Keratinocyte (primary cell): ENCODE results near the gene JAZF1.

Experiments used
- EZH2 ChIP-seq: IDR thresholded peaks from one replicate; pipeline ENCODE4 v1.6.1; 2012; ENCODE audit warnings: inconsistent platforms, mild to moderate bottlenecking, low read length, moderate library complexity
- TF ChIP-seq, protein P1 (sequence below), 3 experiments: IDR thresholded peaks in 1 of 3; conservative IDR thresholded peaks in 1 of 3; optimal IDR thresholded peaks in 1 of 3; 2 replicates in 2 of 3; 3 replicates in 1 of 3; pipeline versions ENCODE3 to v1.5.1; 2011; ENCODE audit warnings: low read length in 3 of 3, mild to moderate bottlenecking in 3 of 3, moderate library complexity in 2 of 3, control low read depth in 1 of 3, inconsistent platforms in 1 of 3; ENCODE audit not compliant: insufficient read depth in 2 of 3; ENCODE audit errors: extremely low read depth in 1 of 3

DNA sequence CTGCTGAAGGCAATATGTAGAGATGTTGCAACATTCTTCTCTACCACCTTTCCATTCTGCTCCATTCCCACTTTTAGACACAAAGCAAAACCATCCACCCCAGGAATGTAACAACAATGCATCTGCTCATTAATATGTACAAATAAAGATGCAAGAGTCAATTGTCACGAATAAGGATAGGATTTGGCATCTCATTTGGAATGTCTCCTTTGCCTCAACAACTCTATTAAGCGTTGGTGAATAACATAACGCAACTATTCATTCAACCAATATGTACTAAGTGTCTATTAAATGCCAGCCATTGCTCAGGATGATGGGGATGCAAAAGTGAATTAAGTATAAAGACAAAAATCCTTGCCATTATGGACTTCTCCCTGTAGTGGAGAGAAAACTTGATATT lies 152.1 kb downstream of the JAZF1 start:
- TF ChIP-seq, protein P1, sequence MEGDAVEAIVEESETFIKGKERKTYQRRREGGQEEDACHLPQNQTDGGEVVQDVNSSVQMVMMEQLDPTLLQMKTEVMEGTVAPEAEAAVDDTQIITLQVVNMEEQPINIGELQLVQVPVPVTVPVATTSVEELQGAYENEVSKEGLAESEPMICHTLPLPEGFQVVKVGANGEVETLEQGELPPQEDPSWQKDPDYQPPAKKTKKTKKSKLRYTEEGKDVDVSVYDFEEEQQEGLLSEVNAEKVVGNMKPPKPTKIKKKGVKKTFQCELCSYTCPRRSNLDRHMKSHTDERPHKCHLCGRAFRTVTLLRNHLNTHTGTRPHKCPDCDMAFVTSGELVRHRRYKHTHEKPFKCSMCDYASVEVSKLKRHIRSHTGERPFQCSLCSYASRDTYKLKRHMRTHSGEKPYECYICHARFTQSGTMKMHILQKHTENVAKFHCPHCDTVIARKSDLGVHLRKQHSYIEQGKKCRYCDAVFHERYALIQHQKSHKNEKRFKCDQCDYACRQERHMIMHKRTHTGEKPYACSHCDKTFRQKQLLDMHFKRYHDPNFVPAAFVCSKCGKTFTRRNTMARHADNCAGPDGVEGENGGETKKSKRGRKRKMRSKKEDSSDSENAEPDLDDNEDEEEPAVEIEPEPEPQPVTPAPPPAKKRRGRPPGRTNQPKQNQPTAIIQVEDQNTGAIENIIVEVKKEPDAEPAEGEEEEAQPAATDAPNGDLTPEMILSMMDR (optimal IDR thresholded peaks at IDR 0.05 in 1 of 3, IDR thresholded peaks at IDR 0.05 in 1 of 3, conservative IDR thresholded peaks at IDR 0.05 in 1 of 3; ENCODE audit: extremely low read depth in 1 of 3, insufficient read depth in 2 of 3, low read length in 3 of 3) = no peak
- TF ChIP-seq EZH2 = no peak
